Upper lobe of left lung (tissue), 6 donors: ENCODE results near the gene CSNK1A1L. TPM values are rescaled to one million over a fixed set of nuclear protein-coding genes. Genes with fewer than 3 reads are reported as not detected.

ENCODE experiments used
- ATAC-seq, 2 donors: fragments of 200-7000 bp; cut with Tn5 transposase; one replicate each; pipeline ENCODE4 v1.9.1; 2022; ENCODE audit warnings: mild to moderate bottlenecking in 2 of 2, moderate library complexity in 2 of 2; ENCODE audit not compliant: low FRiP score in 2 of 2
- DNase-seq, 2 donors: peaks; one replicate each; pipeline ENCODE4 v3.0.0-alpha.2; 2019 to 2020
- H3K27ac ChIP-seq, 4 donors: fragments of 200-600 bp; sonication (generic); one replicate each; pipeline ENCODE4 v1.5.1; 2016 to 2019
- H3K27me3 ChIP-seq, 4 donors: fragments of 200-600 bp; sonication (generic); one replicate each; pipeline ENCODE4 v1.5.1; 2017 to 2019
- H3K36me3 ChIP-seq, 4 donors: fragments of 200-600 bp; sonication (generic); one replicate each; pipeline ENCODE4 v1.5.1; 2016 to 2019
- H3K4me1 ChIP-seq, 4 donors: fragments of 200-600 bp; sonication (generic); one replicate each; pipeline ENCODE4 v1.5.1; 2018 to 2019
- H3K4me3 ChIP-seq, 4 donors: fragments of 200-600 bp; sonication (generic); one replicate each; pipeline ENCODE4 v1.5.1; 2017 to 2019; ENCODE audit warnings: mild to moderate bottlenecking in 2 of 4, moderate library complexity in 1 of 4
- H3K9me3 ChIP-seq, 4 donors: fragments of 200-600 bp; sonication (generic); one replicate each; pipeline ENCODE4 v1.5.1; 2018 to 2019
- EP300 ChIP-seq, 4 donors: sonication (generic); formaldehyde crosslinking; IDR thresholded peaks; one replicate each; pipeline ENCODE4 v1.5.1; 2017; ENCODE audit warnings: antibody characterized with exemption in 4 of 4, control low read depth in 2 of 4
- POLR2A ChIP-seq, 4 donors: fragments of 450-650 bp; IDR thresholded peaks; one replicate each; pipeline ENCODE4 v1.5.1; 2016 to 2017; ENCODE audit warnings: antibody characterized with exemption in 4 of 4, mild to moderate bottlenecking in 2 of 4
- POLR2AphosphoS5 ChIP-seq, 2 donors: sonication (generic); formaldehyde crosslinking; IDR thresholded peaks; one replicate each; pipeline ENCODE4 v1.5.1; 2017; ENCODE audit warnings: antibody characterized with exemption in 2 of 2
- WGBS, 2 donors: methylation state at CpG; one replicate each; pipeline ENCODE4 v1.1.5; 2017 to 2018; 5-methylcytosine and 5-hydroxymethylcytosine counted together
- total RNA-seq, 6 donors: library from RNA; depleted of rRNA in 4 of 6; stranded (reverse); fragments of >200 nt in 4 of 6; gene quantifications; one replicate each; pipeline versions ENCODE4 v1.1.0 to v1.2.1, GENCODE V29; 2016 to 2021
- TF ChIP-seq, protein P1 (sequence below), 6 experiments: fragments of 450-650 bp in 4 of 6; fragments of 200-600 bp in 2 of 6; sonication (generic) in 2 of 6; IDR thresholded peaks; one replicate each; pipeline ENCODE4 v1.5.1; 2016 to 2019; ENCODE audit warnings: antibody characterized with exemption in 6 of 6
- donor health status: DM: no; HTN: no; CAD: no; lungs with moderate emphysema.
- donor health status: DM: no; HTN: yes; CAD: no; lungs with severe emphysema.

Gene CSNK1A1L
- total RNA-seq, 6 donors from 2014 or later: not detected

DNA sequence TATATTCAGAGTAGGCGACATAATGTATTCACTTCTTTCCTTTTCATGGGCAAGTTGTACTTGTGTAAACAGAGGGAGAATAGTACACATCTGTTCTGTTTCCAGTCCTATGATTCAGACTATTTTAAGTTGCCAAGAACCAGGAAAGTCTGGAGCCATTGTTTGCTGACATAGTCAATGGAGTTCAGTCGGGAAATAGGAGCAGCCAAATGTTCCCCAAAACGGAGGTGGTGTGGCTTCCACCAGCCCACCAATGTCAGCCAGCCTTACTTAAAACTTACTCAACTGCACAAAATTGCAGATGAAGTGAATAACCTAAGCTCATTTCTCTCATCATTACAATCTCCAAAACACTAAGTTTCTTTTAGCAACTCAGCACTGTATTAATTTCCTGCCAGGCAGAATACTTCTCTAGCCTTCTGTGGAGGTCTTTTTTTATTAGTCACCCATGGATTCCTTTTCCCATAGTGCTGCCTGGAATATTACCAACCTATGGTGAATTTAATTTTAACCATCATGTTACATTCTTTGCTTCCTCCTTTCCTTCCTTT is 22.3 kb upstream of the CSNK1A1L start:
- no peaks in the 10 kb centered on the region for H3K27me3 ChIP-seq
- H3K36me3 ChIP-seq: no peaks in the 10 kb centered on the region
- peak in 1 of 2 donors; percentile 88 for ATAC-seq
- DNase-seq: no peak
- WGBS, 2 donors: 42 to 60% methylated on average over 3 of the region's 3 CpGs
- H3K27ac ChIP-seq: peak overlapping the region in 1 of 4 donors; percentile 7
- H3K9me3 ChIP-seq: no peaks in the 10 kb centered on the region
- no peak overlapping the region for H3K4me3 ChIP-seq
- peak in 1 of 2 donors; percentile 8 for TF ChIP-seq POLR2AphosphoS5 (IDR thresholded peaks at IDR 0.05)
- no peak for TF ChIP-seq EP300 (IDR thresholded peaks at IDR 0.05)
- TF ChIP-seq, protein P1, sequence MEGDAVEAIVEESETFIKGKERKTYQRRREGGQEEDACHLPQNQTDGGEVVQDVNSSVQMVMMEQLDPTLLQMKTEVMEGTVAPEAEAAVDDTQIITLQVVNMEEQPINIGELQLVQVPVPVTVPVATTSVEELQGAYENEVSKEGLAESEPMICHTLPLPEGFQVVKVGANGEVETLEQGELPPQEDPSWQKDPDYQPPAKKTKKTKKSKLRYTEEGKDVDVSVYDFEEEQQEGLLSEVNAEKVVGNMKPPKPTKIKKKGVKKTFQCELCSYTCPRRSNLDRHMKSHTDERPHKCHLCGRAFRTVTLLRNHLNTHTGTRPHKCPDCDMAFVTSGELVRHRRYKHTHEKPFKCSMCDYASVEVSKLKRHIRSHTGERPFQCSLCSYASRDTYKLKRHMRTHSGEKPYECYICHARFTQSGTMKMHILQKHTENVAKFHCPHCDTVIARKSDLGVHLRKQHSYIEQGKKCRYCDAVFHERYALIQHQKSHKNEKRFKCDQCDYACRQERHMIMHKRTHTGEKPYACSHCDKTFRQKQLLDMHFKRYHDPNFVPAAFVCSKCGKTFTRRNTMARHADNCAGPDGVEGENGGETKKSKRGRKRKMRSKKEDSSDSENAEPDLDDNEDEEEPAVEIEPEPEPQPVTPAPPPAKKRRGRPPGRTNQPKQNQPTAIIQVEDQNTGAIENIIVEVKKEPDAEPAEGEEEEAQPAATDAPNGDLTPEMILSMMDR (IDR thresholded peaks at IDR 0.05): no peak
- TF ChIP-seq POLR2A (IDR thresholded peaks at IDR 0.05): no peak
- H3K4me1 ChIP-seq: peaks cover 0 to 8% (median 0%) of the 10 kb centered on the region in 4 donors

DNA sequence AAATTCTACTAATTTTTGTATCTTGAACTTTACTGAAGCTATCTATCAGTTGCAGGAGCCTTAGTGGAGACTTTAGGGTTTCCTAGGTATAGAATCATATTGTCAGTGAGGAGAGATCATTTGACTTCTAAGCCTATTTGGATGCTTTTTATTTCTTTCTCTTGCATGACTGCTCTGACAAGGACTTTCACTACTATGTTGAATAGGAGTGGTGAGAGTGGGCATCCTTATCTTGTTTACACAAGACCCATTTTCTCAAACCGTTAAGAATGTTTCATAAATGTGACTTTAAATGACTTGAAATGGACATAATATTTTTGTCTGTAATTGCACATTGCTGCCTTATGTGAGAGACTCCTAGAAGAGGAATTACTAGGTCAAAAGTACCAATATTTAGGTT is 17.9 kb upstream of the CSNK1A1L start:
- 31 to 38% methylated on average over 1 of the region's 1 CpG for WGBS, 2 donors
- Histone ChIP-seq H3K9me3 (no peaks in the 10 kb centered on the region), H3K4me1 (peaks cover 0 to 8% (median 0%) of the 10 kb centered on the region in 4 donors), H3K27ac (no peak overlapping the region), H3K27me3 (no peaks in the 10 kb centered on the region), H3K4me3 (no peak overlapping the region), H3K36me3 (no peaks in the 10 kb centered on the region)
- no peak for DNase-seq
- no peak for ATAC-seq
- TF ChIP-seq EP300 (IDR thresholded peaks at IDR 0.05) (no peak), POLR2A (IDR thresholded peaks at IDR 0.05) (no peak), POLR2AphosphoS5 (IDR thresholded peaks at IDR 0.05) (no peak)
- TF ChIP-seq, protein P1 (IDR thresholded peaks at IDR 0.05): no peak

DNA sequence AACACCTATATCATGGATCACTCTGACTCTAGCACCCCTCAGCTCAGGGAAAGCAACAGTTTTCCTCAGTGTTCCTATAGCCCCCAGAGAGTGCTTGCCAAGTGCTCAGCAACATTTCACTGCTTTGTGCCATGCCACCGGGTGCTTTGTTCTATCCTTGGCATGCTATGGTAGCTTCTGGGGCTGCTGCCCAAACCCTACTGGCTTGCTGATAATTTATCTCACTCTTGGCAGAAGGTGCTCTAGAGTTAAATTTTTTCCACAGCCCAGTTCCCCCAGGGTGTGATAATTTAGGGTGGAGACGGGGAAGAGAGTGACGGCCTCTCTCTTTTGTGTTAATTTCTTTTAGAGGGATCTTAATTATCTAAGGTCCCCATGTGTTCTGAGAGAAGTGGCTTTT is 12.6 kb upstream of the CSNK1A1L start:
- Histone ChIP-seq H3K9me3 (no peaks in the 10 kb centered on the region), H3K4me3 (no peak overlapping the region), H3K27ac (no peak overlapping the region), H3K4me1 (no peaks in the 10 kb centered on the region), H3K36me3 (no peaks in the 10 kb centered on the region), H3K27me3 (no peaks in the 10 kb centered on the region)
- 42 to 48% methylated on average over 3 of the region's 3 CpGs for WGBS, 2 donors
- TF ChIP-seq EP300 (IDR thresholded peaks at IDR 0.05): no peak
- TF ChIP-seq POLR2AphosphoS5 (IDR thresholded peaks at IDR 0.05): no peak
- TF ChIP-seq, protein P1 (IDR thresholded peaks at IDR 0.05): no peak
- no peak for TF ChIP-seq POLR2A (IDR thresholded peaks at IDR 0.05)
- DNase-seq (no peak), ATAC-seq (no peak)

- Histone ChIP-seq H3K4me1 (no peaks in the 10 kb centered on the region), H3K36me3 (no peaks in the 10 kb centered on the region), H3K4me3 (no peak overlapping the region), H3K9me3 (no peaks in the 10 kb centered on the region), H3K27me3 (no peaks in the 10 kb centered on the region), H3K27ac (no peak overlapping the region)
- no peak for DNase-seq
- no peak for ATAC-seq
- TF ChIP-seq, protein P1 (IDR thresholded peaks at IDR 0.05): no peak
- TF ChIP-seq POLR2A (IDR thresholded peaks at IDR 0.05): no peak
- WGBS, 2 donors: 81 to 87% methylated on average over 4 of the region's 4 CpGs
Measured at GRCh38 chr13:37114250-37114649, 8.8 kb upstream of the CSNK1A1L start.

DNA sequence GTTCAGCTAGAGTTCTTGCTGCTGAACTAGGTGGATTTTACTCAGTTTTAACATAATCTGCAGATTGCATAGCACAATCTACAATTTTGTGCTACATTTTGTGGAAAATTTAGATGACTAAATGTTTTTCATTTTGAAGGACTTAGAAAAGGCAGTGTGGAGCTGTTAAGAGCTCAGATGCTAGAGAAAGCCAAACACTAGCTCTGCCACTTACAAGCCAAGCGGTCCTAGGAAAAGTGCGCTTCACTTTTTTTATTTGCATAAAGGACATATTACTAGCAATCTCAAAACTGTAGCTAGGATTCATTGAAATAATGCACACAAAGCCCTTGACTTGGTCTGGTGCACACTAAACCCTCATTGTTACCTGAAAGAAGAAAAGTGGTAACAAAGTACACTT is 8.1 kb upstream of the CSNK1A1L start:
- ATAC-seq (no peak), DNase-seq (no peak)
- Histone ChIP-seq H3K36me3 (no peaks in the 10 kb centered on the region), H3K4me3 (no peak overlapping the region), H3K9me3 (no peaks in the 10 kb centered on the region), H3K27ac (no peak overlapping the region), H3K27me3 (no peaks in the 10 kb centered on the region), H3K4me1 (no peaks in the 10 kb centered on the region)
- TF ChIP-seq, protein P1 (IDR thresholded peaks at IDR 0.05): no peak
- no peak for TF ChIP-seq POLR2AphosphoS5 (IDR thresholded peaks at IDR 0.05)
- no peak for TF ChIP-seq POLR2A (IDR thresholded peaks at IDR 0.05)
- no peak for TF ChIP-seq EP300 (IDR thresholded peaks at IDR 0.05)
- 83 to 92% methylated on average over 2 of the region's 2 CpGs for WGBS, 2 donors
